Small intestine (tissue), 7 donors: ENCODE results near the gene CHMP3. TPM values are rescaled to one million over a fixed set of nuclear protein-coding genes. Genes with fewer than 3 reads are reported as not detected.

Experiments
- DNase-seq, 2 donors: peaks; one replicate each; pipeline versions ENCODE4 v3.0.0 to v3.0.0-alpha.2; 2013
- FAIRE-seq: peaks from 2 replicates; lab custom pipeline; 2012; peaks lifted over from hg19 to GRCh38; lab: Jason Lieb, UNC
- H3K27ac ChIP-seq, 3 donors: one replicate each; pipeline ENCODE4 v1.5.1; 2013; ENCODE audit warnings: low read length in 2 of 3, mild to moderate bottlenecking in 2 of 3, control low read depth in 1 of 3, inconsistent platforms in 1 of 3, low read depth in 1 of 3, moderate library complexity in 1 of 3
- H3K27me3 ChIP-seq, 3 donors: one replicate each; pipeline ENCODE4 v1.6.1; 2013; ENCODE audit warnings: low read length in 3 of 3, inconsistent platforms in 1 of 3; ENCODE audit not compliant: control insufficient read depth in 3 of 3, insufficient read depth in 3 of 3
- H3K36me3 ChIP-seq, 3 donors: one replicate each; pipeline ENCODE4 v1.6.1; 2013; ENCODE audit warnings: low read length in 3 of 3, inconsistent platforms in 1 of 3, low read depth in 1 of 3, mild to moderate bottlenecking in 1 of 3, moderate library complexity in 1 of 3; ENCODE audit not compliant: control insufficient read depth in 3 of 3, insufficient read depth in 2 of 3
- H3K4me1 ChIP-seq, 3 donors: one replicate each; pipeline ENCODE4 v1.6.1; 2013; ENCODE audit warnings: low read length in 2 of 3, inconsistent platforms in 1 of 3, low read depth in 1 of 3, mild to moderate bottlenecking in 1 of 3, moderate library complexity in 1 of 3; ENCODE audit not compliant: control insufficient read depth in 3 of 3, insufficient read depth in 2 of 3
- H3K4me3 ChIP-seq, 3 donors: one replicate each; pipeline ENCODE4 v1.5.1; 2013; ENCODE audit warnings: low read length in 3 of 3, control low read depth in 1 of 3, inconsistent platforms in 1 of 3, low read depth in 1 of 3, mild to moderate bottlenecking in 1 of 3, moderate library complexity in 1 of 3
- H3K9me3 ChIP-seq, 2 donors: one replicate each; pipeline ENCODE4 v1.6.1; 2013; ENCODE audit warnings: low read depth in 1 of 2, low read length in 1 of 2; ENCODE audit not compliant: control insufficient read depth in 2 of 2, insufficient read depth in 1 of 2
- WGBS, 3 donors: extraction: QIAGEN DNeasy Blood & Tissue Kit; methylation state at CpG; one replicate each; pipeline ENCODE4 v1.1.7; 2013; 5-methylcytosine and 5-hydroxymethylcytosine counted together
- polyA plus RNA-seq, 4 donors: library from polyadenylated mRNA; stranded (reverse) in 3 of 4; unstranded in 1 of 4; fragments of 200-250 nt in 3 of 4; fragments of 120-200 nt in 1 of 4; gene quantifications; one replicate each; pipeline versions ENCODE4 v1.2.1 to v1.2.3, GENCODE V29; 2013
- donor health status: healthy with polysubstance abuse.
- donor health status: control.
- donor health status: control.
- donor health status: Bipolar disorder and iron deficiency.
- donor health status: healthy.

Gene CHMP3
- polyA plus RNA-seq, 4 donors = 107 to 125 (median 119) TPM

GRCh38 chr2:86468162-86469033 is 94.8 kb downstream of the CHMP3 start:
- Histone ChIP-seq H3K4me1 (no peaks in the 10 kb centered on the region), H3K4me3 (no peak overlapping the region), H3K36me3 (peaks cover 11 to 30% (median 23%) of the 10 kb centered on the region in 3 donors), H3K9me3 (no peaks in the 10 kb centered on the region), H3K27me3 (no peaks in the 10 kb centered on the region), H3K27ac (no peak overlapping the region)
- DNase-seq (no peak), FAIRE-seq (no peak)
- 85 to 96% (median 89%) methylated on average over 7 of the region's 7 CpGs for WGBS, 3 donors

DNA sequence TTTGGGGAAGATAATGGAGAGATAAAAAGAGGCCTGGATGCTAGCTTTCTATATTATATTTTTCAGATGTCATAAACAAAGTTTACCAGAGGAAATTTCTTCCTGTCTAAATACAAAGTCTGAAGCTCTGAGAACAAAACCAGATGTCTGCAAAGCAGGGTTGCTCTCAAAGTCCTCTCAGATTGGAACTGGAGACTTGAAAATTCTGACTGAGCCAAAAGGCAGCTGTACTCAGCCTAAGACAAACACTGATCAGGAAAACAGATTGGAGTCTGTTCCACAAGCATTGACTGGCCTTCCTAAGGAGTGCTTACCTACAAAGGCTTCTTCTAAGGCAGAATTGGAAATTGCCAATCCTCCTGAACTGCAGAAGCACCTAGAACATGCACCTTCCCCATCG is 96.9 kb downstream of the CHMP3 start:
- H3K4me3 ChIP-seq = no peak overlapping the region
- 83 to 84% (median 84%) methylated on average over 1 of the region's 1 CpG for WGBS, 3 donors
- H3K4me1 ChIP-seq = no peaks in the 10 kb centered on the region
- no peak overlapping the region for H3K27ac ChIP-seq
- H3K36me3 ChIP-seq = peaks cover 9 to 26% (median 25%) of the 10 kb centered on the region in 3 donors
- FAIRE-seq = no peak
- H3K27me3 ChIP-seq = no peaks in the 10 kb centered on the region
- H3K9me3 ChIP-seq = no peaks in the 10 kb centered on the region
- no peak for DNase-seq

DNA sequence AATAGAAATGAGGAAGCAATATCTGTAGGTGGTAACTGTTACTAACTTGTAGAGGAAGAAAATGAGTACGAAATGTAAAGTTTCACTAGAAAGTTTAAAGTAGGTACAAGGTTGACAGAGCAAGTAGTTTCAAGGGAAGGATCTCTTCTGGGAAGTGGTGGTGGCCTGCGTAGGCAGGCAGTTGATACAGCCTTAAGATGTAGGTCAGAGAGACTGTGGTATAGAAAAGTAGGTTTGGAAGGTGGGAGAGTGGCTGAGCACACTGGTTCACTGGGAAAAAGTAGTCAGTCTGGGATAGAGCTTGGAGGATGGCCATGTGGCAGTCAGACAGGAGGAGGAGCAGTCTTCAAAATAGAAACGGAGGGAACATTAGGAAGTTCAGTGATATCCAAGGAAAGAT is 98.6 kb downstream of the CHMP3 start:
- Histone ChIP-seq H3K4me1 (peaks cover 0 to 3% (median 0%) of the 10 kb centered on the region in 3 donors), H3K27ac (no peak overlapping the region), H3K27me3 (no peaks in the 10 kb centered on the region), H3K9me3 (no peaks in the 10 kb centered on the region), H3K4me3 (no peak overlapping the region), H3K36me3 (peaks cover 6 to 34% (median 27%) of the 10 kb centered on the region in 3 donors)
- FAIRE-seq (no peak), DNase-seq (no peak)
- WGBS, 3 donors = 79 to 88% (median 87%) methylated on average over 3 of the region's 3 CpGs

GRCh38 chr2:86461042-86461743 is 102.0 kb downstream of the CHMP3 start:
- no peak overlapping the region for H3K4me3 ChIP-seq
- no peaks in the 10 kb centered on the region for H3K9me3 ChIP-seq
- H3K27ac ChIP-seq = no peak overlapping the region
- FAIRE-seq (no peak), DNase-seq (no peak)
- H3K27me3 ChIP-seq = no peaks in the 10 kb centered on the region
- H3K36me3 ChIP-seq = peaks cover 17 to 42% (median 33%) of the 10 kb centered on the region in 3 donors
- peaks cover 0 to 3% (median 0%) of the 10 kb centered on the region in 3 donors for H3K4me1 ChIP-seq
- WGBS, 3 donors = 97 to 99% (median 98%) methylated on average over 3 of the region's 3 CpGs

GRCh38 chr2:86455181-86455580 is 108.1 kb downstream of the CHMP3 start:
- Histone ChIP-seq H3K36me3 (peaks cover 15 to 34% (median 19%) of the 10 kb centered on the region in 3 donors), H3K27me3 (no peaks in the 10 kb centered on the region), H3K27ac (no peak overlapping the region), H3K4me3 (no peak overlapping the region), H3K9me3 (no peaks in the 10 kb centered on the region), H3K4me1 (peaks cover 6 to 8% (median 7%) of the 10 kb centered on the region in 3 donors)
- FAIRE-seq (no peak), DNase-seq (no peak)
- WGBS, 3 donors = 91 to 97% (median 95%) methylated on average over 5 of the region's 5 CpGs

GRCh38 chr2:86454238-86454637 is 109.0 kb downstream of the CHMP3 start:
- H3K4me3 ChIP-seq = no peak overlapping the region
- FAIRE-seq = no peak
- H3K27me3 ChIP-seq = no peaks in the 10 kb centered on the region
- peak in 1 of 2 donors; percentile 55 for DNase-seq
- no peak overlapping the region for H3K27ac ChIP-seq
- H3K36me3 ChIP-seq = peaks cover 16 to 33% (median 23%) of the 10 kb centered on the region in 3 donors
- H3K9me3 ChIP-seq = no peaks in the 10 kb centered on the region
- peaks cover 6 to 10% (median 8%) of the 10 kb centered on the region in 3 donors for H3K4me1 ChIP-seq

- Histone ChIP-seq H3K4me1 (peaks cover 6 to 10% (median 8%) of the 10 kb centered on the region in 3 donors), H3K4me3 (no peak overlapping the region), H3K27ac (no peak overlapping the region), H3K27me3 (no peaks in the 10 kb centered on the region), H3K9me3 (no peaks in the 10 kb centered on the region), H3K36me3 (peaks cover 16 to 31% (median 23%) of the 10 kb centered on the region in 3 donors)
- peak in 1 of 2 donors; percentile 83 for DNase-seq
- 8 to 25% (median 21%) methylated on average over 2 of the region's 2 CpGs for whole genome bisulfite sequencing, 3 donors
- no peak for FAIRE-seq
Measured at GRCh38 chr2:86453836-86454235, 109.4 kb downstream of the CHMP3 start.
